PC-9 (cell line): ENCODE measurements around the gene RTBDN.
"Not testable (repeated sequence)": the region's sequence is repeated elsewhere in the genome, so short reads cannot be mapped to it uniquely, and the experiment has no call there.

Experiments used
- EZH2 ChIP-seq: fragments of 200-600 bp; sonication (generic); IDR thresholded peaks from 2 replicates; pipeline ENCODE4 v1.8.0; 2017; ENCODE audit warnings: antibody characterized with exemption, low read depth
- TF ChIP-seq, protein P1 (sequence below): fragments of 200-600 bp; sonication (generic); conservative IDR thresholded peaks from 2 replicates; pipeline ENCODE4 v1.6.1; 2017; ENCODE audit warnings: mixed run types, antibody characterized with exemption, mild to moderate bottlenecking, moderate library complexity

DNA sequence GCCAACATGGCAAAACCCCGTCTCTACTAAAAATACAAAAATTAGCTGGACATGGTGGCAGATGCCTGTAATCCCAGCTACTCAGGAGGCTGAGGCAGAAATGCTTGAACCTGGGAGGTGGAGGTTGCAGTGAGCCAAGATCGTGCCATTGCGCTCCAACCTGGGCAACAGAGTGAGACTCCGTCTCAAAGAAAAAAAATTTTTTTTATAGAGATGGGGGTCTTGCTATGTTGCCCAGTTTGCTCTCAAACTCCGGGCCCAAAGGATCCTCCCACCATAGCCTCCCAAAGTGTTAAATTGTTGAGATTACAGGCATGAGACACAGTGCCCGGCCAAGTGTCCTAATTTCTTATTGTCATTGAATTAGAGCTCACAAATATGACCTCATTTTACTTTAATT lies 17.2 kb downstream of the RTBDN start:
- TF ChIP-seq, protein P1, sequence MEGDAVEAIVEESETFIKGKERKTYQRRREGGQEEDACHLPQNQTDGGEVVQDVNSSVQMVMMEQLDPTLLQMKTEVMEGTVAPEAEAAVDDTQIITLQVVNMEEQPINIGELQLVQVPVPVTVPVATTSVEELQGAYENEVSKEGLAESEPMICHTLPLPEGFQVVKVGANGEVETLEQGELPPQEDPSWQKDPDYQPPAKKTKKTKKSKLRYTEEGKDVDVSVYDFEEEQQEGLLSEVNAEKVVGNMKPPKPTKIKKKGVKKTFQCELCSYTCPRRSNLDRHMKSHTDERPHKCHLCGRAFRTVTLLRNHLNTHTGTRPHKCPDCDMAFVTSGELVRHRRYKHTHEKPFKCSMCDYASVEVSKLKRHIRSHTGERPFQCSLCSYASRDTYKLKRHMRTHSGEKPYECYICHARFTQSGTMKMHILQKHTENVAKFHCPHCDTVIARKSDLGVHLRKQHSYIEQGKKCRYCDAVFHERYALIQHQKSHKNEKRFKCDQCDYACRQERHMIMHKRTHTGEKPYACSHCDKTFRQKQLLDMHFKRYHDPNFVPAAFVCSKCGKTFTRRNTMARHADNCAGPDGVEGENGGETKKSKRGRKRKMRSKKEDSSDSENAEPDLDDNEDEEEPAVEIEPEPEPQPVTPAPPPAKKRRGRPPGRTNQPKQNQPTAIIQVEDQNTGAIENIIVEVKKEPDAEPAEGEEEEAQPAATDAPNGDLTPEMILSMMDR: not testable (repeated sequence)
- TF ChIP-seq EZH2: not testable (repeated sequence)
